GM19328 (cell line): ENCODE results near the gene ANKFN1.
"Not testable (repeated sequence)": the region's sequence is repeated elsewhere in the genome, so short reads cannot be mapped to it uniquely, and the experiment has no call there.

Experiments
- ATAC-seq: cut with Tn5 transposase; IDR thresholded peaks from one replicate; pipeline ENCODE4 v1.9.1; 2021; ENCODE audit warnings: mild to moderate bottlenecking, moderate library complexity; ENCODE audit not compliant: unreplicated experiment

The ANKFN1 gene

GRCh38 chr17:56288786-56289185 lies 135.5 kb downstream of the ANKFN1 start:
- not testable (repeated sequence) for ATAC-seq

- ATAC-seq: no peak
Measured at GRCh38 chr17:56289321-56289720, 136.0 kb downstream of the ANKFN1 start.

GRCh38 chr17:56290101-56290801 lies 137.0 kb downstream of the ANKFN1 start:
- no peak for ATAC-seq

- no peak for ATAC-seq
Measured at GRCh38 chr17:56290802-56291118, 137.5 kb downstream of the ANKFN1 start.

DNA sequence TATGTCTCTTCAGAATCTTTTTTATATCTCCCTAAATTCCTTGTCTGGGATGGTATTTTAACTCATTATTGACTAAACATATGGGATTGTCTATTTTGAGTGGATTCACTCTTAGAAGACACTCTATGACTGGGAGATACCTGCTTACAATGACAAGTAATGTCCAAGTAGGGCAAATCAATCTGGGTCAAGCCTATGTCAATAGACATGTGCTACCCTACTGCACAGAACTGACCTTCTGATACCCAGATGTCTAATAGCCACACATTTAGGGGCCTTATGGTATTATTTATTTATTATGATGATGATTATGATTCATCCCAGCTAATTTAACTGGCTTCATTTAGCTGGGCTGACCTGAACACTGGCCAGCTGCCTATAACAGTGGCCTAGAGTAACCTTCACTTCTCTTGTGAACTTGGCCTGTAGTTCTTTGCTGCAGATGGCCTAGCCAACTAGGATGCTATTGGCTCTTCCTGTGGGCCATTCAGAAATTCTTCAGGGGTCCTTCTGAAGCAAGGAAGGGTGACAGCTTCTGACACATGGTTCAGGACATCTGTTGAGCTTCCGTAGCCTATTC lies 138.0 kb downstream of the ANKFN1 start:
- ATAC-seq: no peak

DNA sequence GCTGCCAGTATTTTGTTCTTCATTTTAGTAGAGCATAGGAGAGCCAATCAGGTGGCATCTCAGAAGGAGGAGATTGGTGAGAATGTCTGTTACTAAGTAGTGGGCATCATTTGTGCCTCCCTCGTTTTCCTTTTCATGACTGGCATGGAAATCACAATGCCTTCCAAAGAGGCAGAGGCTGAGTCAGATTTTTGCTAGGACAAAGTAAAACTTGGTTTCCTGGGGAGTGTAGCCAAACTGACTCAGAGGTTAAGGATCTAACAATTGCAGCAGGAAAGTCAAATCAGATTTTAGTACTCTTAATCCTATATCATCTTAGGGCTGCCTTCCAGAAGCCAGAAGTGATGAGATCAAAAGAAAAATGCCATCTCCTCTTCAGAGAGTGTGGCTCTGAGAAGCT lies 138.7 kb downstream of the ANKFN1 start:
- ATAC-seq: no peak

- no peak for ATAC-seq
Measured at GRCh38 chr17:56292578-56292977, 139.3 kb downstream of the ANKFN1 start.

DNA sequence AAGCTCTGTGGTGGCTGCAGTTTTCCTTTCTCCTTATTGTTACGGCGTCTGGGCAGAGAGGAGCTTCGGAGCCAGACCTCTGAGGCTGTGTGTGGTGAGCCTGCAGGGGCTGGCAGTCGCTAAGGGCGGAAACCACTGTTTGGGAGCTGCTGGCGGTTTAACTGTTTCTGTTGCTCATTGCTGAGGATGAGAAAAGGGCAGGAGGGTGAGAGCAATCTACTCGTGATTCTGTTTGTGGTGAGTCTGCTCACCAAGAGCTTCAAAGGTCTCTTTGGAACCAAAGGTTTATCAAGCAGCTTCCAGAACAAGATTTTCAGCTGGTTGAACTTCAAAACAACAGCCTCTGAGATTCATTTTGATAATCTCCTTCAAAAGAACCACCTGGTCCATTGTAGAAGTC lies 143.9 kb downstream of the ANKFN1 start:
- no peak for ATAC-seq

DNA sequence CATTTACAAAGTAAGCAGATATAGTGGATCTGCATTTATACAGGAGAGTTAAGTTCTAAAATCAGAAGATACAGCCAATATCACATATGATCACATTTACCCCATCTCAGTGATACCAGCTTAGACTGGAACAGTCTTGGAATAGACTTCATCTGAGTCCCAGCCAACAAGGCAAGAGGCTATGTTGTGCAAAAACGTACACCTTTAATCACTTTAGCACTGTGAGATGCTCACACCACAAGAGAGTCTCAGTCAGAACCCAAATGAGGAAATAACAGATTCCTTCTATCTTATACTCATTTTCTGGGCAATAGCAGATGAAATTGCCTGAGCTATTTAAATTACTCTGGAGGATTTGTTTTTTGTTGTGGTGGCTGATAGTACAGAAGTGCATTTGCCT lies 145.6 kb downstream of the ANKFN1 start:
- ATAC-seq: no peak

- no peak for ATAC-seq
Measured at GRCh38 chr17:56300144-56300543, 146.9 kb downstream of the ANKFN1 start.

DNA sequence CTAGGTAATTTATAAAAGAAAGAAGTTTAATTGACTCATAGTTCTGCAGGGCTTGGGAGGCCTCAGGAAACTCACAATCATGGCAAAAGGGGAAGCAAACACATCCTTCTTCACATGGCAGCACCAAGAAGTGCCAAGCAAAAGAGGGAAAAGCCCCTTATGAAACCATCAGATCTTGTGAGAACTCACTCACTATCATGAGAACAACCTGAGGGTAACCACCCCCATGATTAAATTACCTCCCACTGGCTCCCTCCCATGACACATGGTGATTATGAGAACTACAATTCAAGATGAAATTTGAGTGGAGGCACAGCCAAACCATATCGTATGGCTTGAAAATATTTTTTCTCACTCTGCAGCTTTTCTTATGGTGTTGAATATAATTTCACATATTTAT lies 151.7 kb downstream of the ANKFN1 start:
- ATAC-seq: no peak

DNA sequence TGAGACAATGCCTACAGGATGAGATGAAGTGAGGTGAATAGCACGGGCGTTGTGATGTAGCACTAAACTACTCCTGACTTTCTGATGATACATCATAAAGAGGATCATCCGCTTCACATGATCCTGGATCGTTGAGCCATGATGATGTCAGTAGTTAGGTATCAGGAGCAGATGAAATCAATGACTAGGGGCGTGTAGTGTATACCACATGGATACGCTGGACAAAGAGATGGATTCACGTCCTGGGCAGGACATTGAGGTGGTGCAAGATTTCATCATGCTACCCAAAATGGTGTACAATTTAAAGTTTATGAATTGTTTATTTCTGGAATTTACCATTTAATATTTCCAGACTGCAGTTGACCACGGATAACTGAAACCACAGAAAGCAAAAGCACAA lies 156.6 kb downstream of the ANKFN1 start:
- no peak for ATAC-seq

- ATAC-seq: no peak
Measured at GRCh38 chr17:56310782-56311181, 157.5 kb downstream of the ANKFN1 start.

- no peak for ATAC-seq
Measured at GRCh38 chr17:56313201-56313600, 159.9 kb downstream of the ANKFN1 start.

DNA sequence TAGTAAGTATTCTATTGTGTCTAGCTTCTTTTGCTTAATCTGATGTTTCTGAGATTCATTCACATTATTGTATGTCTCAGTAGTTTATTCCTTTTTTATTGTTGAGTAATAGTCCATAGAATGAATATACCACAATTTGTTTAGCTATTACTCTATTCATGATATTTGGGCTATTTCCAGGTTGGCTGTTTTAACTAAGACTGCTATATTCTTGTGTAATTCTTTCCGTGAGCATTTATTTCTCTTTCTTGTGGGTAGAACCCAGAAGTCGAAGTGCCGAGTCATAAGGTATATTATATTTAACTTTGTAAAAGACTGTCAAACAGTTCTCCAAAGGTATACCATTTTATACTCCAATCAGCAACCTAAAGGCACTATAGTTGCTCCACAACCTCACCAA lies 160.8 kb downstream of the ANKFN1 start:
- no peak for ATAC-seq

- no peak for ATAC-seq
Measured at GRCh38 chr17:56314984-56315602, 161.8 kb downstream of the ANKFN1 start.

DNA sequence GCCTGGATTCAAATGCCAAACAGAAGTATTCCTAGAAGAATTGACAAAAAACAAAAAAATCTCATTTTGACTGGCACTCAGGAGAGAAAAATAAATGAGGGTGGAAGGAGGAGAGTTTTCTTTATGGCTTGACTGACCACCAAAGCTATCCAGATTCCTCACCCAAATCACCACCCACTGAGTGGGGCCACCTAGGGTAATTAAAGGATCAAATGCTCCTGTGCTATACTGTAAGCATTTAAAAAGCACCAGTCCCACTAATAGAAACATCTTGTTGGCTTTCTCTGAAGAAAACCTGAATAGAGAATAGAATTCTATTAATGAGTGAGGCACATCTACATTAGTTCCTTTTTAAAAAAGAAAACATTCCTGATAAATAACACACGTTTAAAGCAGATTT lies 163.3 kb downstream of the ANKFN1 start:
- no peak for ATAC-seq

DNA sequence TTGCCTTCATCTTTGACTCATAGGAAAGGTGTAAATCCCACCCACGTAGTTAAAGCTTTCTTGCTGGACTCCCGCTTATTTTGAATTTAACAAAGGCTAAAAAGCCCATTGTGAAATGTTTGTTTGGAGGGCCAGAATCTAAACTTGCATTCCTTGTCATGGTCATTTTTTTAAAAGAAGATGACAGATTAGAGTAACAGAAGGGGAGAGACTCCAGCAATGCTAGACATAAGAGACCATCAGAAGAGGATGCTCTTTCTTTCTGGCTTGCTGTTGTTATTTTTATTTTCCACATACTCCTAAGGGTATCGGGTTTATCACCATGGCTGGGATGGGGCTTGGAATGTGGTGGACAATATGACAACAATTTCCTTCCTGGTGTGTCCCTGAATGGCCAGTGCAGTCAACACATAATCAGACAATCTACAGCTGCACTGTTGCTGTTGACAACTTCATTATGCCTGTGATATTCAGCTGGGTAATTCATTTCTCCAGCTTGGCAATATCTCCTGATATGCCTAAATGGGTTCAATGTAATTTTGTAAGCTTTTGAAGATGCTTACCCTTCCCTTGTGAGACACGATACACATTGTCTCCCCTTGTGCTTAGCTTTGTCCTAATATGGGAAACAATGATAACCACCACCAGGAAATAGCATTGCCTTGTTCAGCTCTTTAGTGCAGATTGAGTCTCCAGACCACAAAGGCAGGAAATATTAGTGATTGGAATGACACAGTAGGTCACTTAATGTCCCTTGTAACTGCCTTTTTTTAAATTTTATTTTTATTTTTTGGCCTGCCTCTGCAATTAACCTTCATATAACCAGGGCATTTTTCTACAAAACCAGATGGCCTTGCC lies 164.3 kb downstream of the ANKFN1 start:
- no peak for ATAC-seq

DNA sequence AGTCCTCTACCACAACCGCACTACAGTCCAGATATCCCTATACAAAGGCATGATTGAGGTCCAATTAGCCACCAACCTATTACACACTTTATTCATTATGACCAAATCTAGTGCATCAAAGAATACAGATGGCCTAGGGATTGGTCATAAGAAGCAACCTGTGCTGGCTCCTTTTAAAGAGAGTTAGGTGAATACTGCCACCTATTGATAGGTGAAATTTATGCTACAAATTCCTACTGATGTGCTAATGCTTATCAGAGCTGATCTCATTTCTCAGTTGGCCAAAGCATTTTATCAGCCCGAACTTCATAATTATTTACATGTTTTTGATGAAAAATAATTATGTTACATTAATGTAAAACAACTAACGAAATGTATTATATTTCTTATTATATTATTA lies 166.3 kb downstream of the ANKFN1 start:
- no peak for ATAC-seq

GRCh38 chr17:56320443-56320842 lies 167.2 kb downstream of the ANKFN1 start:
- ATAC-seq: no peak

GRCh38 chr17:56322991-56323390 lies 169.7 kb downstream of the ANKFN1 start:
- no peak for ATAC-seq

DNA sequence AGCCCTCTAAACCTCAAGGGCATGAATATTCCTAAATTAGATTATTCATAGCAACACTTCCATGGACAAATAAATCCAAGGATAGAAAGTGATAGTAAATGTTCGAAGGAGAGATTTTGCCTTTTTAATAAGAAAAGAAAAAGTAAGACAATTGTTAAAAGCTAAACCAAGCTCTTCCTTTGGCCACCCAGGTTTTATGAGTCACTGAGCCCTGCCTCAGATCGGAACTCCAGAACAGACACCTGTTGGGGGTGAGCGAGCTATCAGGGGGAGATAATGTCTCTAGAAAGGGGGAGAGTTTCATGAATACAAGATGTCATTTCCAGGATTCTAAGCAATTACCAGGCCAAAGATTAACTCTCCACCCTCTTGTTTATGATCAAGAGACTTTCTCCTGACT lies 171.4 kb downstream of the ANKFN1 start:
- ATAC-seq: no peak
